GM18520 (cell line): ENCODE data around the gene PHF21A.

Source experiments
- ATAC-seq: cut with Tn5 transposase; IDR thresholded peaks from one replicate; pipeline ENCODE4 v1.9.1; 2021; ENCODE audit not compliant: unreplicated experiment

The PHF21A gene

DNA sequence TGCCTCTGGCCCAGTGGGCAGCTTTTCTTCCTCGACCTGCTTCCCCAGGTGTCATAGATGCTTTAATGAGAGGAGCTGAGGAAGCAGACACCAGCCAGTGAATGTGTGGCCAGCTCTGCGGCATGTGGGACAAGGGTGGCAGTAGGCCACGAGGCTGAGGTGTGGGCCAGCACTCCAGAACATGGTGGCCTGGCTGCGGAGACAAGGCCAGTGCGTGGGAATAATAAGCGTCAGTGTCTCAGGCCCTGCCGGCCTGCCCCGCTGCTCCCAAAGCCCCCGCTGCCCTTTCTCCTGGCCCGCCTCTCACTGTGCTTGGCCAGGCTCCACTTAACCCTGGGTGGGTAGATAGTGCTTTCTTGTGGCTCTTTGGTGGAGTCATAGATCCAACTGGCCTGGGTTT is 233.7 kb downstream of the PHF21A start:
- ATAC-seq = no peak

- no peak for ATAC-seq
Measured at GRCh38 chr11:45886816-45887520, 234.3 kb downstream of the PHF21A start.

DNA sequence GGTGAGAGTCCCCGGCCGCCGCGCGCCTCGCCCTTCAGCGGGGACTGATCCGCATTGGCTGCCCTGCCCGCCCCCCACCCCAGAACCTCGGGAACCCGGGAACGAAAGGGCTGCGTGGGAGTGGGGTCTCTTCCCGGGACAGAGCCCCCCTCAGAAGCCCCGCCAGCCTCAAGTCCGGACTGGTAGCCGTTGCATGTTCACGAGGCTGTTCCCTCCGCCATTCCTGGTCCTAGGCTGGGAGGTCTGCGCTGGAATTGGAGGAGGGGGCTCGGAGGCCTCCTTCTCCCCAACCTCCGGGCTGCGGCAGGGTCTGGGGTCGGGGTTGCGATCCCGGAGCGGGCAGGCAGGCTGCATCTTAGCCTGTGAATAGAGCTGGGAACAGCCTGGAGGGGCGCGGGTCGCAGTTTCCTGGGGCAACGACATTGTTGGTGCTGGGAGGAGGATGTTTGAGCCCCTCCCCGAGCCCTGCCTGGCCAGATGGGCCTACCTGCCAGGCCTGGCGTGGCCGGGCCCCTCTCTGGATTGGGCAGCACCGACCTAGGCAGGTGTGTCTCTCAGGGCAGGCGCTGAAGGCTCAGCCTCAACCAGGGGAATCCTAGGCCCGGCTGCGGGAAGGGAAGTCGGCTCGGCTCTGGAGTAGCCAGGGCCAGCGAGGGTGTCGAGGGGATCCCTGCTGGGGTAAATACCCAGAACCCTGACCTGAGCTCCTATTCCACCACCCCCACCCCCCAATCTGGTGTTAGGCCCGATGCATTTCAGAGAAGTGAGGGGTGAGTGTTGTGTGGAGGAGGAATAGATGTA is 235.1 kb downstream of the PHF21A start:
- ATAC-seq = no peak

DNA sequence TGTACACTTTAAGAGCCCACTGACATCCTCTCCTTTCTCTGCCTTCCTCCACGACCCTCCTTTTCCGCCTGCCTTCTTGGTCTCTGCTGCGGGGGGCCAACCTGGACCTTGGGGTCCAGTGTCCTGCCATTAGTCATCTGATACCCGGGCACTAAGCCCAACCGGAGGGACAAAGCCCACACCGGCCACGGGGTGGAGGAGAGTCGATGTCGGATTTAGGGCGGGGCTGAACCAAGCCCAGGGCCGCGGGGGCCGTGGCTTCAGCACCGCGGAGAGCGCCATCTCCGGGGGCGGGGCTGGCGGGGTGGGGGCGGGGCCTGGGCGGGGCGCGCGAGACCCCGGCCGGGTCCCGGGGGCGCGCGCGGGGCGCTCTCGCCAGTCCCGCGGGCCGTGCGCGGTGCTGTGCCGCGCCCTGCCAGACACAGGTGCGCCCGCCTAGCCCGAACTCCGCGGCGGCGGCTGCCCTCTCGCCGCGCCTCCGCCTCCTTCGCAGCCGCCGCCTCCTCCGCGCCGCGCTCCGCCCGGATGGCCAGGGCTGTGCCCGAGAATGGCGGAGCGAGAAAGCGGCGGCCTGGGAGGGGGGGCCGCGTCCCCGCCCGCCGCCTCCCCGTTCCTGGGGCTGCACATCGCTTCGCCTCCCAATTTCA is 235.9 kb downstream of the PHF21A start, which contains the start of gene MAPK8IP1:
Gene MAPK8IP1 (plus strand): TSS at position 378 of the 647 bp plus-strand sequence. CDS start 170 bp downstream, at position 548.
- ATAC-seq = no peak

GRCh38 chr11:45884596-45885185 is 236.6 kb downstream of the PHF21A start:
- ATAC-seq = no peak
